ENCODE data around the gene CHP1. TPM values are rescaled to one million over a fixed set of nuclear protein-coding genes. Genes with fewer than 3 reads are reported as not detected.
"Not testable (repeated sequence)": the region's sequence is repeated elsewhere in the genome, so short reads cannot be mapped to it uniquely, and the experiment has no call there.

The CHP1 gene
- total RNA-seq, 2 donors from 2014 or later, result 85.0 to 86.1 TPM

- DNase-seq, result no peak
- H3K36me3 Mint-ChIP-seq (ENCODE audit: low read depth), result peaks cover 21% of the 10 kb centered on the region
- no peak overlapping the region for H3K27ac Mint-ChIP-seq
- peaks cover 19% of the 10 kb centered on the region for H3K4me1 Mint-ChIP-seq
- H3K9me3 Mint-ChIP-seq, result no peaks in the 10 kb centered on the region
- Histone ChIP-seq H3K27me3 (ENCODE audit: control insufficient read depth, insufficient read depth, low read length, poor library complexity, severe bottlenecking) (no peaks in the 10 kb centered on the region), H3K36me3 (ENCODE audit: control insufficient read depth, insufficient read depth, low read length) (peaks cover 22% of the 10 kb centered on the region), H3K4me3 (ENCODE audit: low read length) (no peak overlapping the region), H3K9me3 (ENCODE audit: control insufficient read depth, low read length) (no peaks in the 10 kb centered on the region), H3K27ac (ENCODE audit: low read depth, low read length) (no peak overlapping the region), H3K4me1 (ENCODE audit: control insufficient read depth, insufficient read depth, low read length) (peaks cover 11% of the 10 kb centered on the region), H3K9ac (ENCODE audit: extremely low read depth, low read length, poor library complexity, severe bottlenecking) (no peak overlapping the region)
- H3K27me3 Mint-ChIP-seq (ENCODE audit: insufficient read depth), result no peaks in the 10 kb centered on the region
- H3K4me3 Mint-ChIP-seq, result no peak overlapping the region
- 93 to 95% methylated on average over 4 to 5 of the region's 5 CpGs for WGBS, 2 experiments (ENCODE audit: insufficient coverage in 1 of 2, insufficient read length in 1 of 2)
- TF ChIP-seq, protein P1, sequence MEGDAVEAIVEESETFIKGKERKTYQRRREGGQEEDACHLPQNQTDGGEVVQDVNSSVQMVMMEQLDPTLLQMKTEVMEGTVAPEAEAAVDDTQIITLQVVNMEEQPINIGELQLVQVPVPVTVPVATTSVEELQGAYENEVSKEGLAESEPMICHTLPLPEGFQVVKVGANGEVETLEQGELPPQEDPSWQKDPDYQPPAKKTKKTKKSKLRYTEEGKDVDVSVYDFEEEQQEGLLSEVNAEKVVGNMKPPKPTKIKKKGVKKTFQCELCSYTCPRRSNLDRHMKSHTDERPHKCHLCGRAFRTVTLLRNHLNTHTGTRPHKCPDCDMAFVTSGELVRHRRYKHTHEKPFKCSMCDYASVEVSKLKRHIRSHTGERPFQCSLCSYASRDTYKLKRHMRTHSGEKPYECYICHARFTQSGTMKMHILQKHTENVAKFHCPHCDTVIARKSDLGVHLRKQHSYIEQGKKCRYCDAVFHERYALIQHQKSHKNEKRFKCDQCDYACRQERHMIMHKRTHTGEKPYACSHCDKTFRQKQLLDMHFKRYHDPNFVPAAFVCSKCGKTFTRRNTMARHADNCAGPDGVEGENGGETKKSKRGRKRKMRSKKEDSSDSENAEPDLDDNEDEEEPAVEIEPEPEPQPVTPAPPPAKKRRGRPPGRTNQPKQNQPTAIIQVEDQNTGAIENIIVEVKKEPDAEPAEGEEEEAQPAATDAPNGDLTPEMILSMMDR (conservative IDR thresholded peaks at IDR 0.05), result no peak
These were observed 25.5 kb downstream of the CHP1 start for GRCh38 chr15:41256577-41257038.

DNA sequence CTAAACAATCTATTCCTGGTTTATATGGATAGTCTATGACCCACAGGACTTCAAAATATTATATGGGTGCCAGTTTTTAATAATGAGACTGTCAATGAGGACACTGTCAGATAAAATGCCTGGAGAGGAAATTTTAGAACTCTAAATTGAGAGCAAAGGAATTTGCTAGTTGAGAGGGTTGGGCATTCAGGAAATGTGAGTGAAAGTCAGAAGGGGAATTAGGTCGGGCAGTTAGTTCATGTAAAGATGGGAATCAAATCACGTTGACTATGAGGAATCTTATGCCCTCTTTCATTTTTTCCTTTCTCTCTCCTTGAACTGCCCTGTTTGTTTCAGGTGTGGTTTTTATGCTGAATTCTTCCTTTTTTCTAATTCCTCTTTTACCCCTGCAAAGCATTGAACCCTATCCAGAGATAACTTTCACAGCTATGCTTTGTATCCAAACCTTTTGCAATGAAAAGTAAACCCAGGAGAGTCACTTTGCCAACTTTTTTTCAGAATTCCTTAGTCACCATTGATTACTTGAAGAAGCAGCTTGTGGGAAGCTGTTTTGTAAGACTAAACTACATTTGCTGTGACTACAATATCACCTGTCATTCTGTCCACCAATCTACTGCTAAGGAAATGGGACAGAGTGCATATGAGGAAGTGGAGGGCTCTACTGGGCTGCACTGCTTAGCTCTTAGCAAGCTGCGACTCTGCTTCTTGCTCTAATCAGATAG is 27.8 kb downstream of the CHP1 start:
- 95 to 100% methylated on average over 2 to 3 of the region's 3 CpGs for WGBS, 2 experiments (ENCODE audit: insufficient coverage in 1 of 2, insufficient read length in 1 of 2)
- Histone ChIP-seq H3K27ac (ENCODE audit: low read depth, low read length) (no peak overlapping the region), H3K4me3 (ENCODE audit: low read length) (no peak overlapping the region), H3K4me1 (ENCODE audit: control insufficient read depth, insufficient read depth, low read length) (peaks cover 11% of the 10 kb centered on the region), H3K9ac (ENCODE audit: extremely low read depth, low read length, poor library complexity, severe bottlenecking) (no peak overlapping the region), H3K9me3 (ENCODE audit: control insufficient read depth, low read length) (no peaks in the 10 kb centered on the region), H3K36me3 (ENCODE audit: control insufficient read depth, insufficient read depth, low read length) (peaks cover 27% of the 10 kb centered on the region), H3K27me3 (ENCODE audit: control insufficient read depth, insufficient read depth, low read length, poor library complexity, severe bottlenecking) (no peaks in the 10 kb centered on the region)
- TF ChIP-seq, protein P1 (conservative IDR thresholded peaks at IDR 0.05), result no peak
- peak overlapping the region; percentile 37 for H3K27ac Mint-ChIP-seq
- peaks cover 26% of the 10 kb centered on the region for H3K36me3 Mint-ChIP-seq (ENCODE audit: low read depth)
- no peak overlapping the region for H3K4me3 Mint-ChIP-seq
- H3K27me3 Mint-ChIP-seq (ENCODE audit: insufficient read depth), result no peaks in the 10 kb centered on the region
- peaks cover 25% of the 10 kb centered on the region for H3K4me1 Mint-ChIP-seq
- H3K9me3 Mint-ChIP-seq, result no peaks in the 10 kb centered on the region
- no peak for DNase-seq

DNA sequence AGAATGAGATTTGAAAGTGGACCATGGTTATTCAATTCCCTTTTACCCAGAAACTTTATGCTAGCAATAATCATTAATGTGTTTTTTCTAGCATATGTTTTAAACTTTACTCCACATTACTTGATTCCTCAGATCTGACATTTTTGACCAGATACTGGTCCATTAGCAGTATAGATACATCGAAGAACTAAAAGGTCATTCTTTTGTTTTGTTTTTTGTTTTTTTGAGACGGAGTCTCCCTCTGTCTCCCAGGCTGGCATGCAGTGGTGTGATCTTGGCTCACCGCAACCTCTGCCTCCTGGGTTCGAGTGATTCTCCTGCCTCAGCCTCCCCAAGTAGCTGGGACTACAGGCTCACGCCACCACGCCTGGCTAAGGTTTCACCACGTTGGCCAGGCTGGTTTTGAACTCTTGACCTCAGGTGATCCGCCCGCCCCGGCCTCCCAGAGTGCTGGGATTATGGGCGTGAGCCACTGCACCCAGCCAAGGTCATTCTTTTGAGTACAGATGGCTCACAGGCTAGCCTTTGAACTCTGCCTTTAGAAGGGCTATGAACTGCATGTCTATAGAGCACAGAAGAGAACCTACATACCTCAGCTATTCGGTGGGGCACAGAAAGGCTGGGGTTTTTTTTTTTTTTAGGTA is 28.6 kb downstream of the CHP1 start:
- WGBS, 2 experiments (ENCODE audit: insufficient coverage in 1 of 2, insufficient read length in 1 of 2), result 88% methylated on average over 10 to 12 of the region's 12 CpGs
- Mint-ChIP-seq H3K36me3 (ENCODE audit: low read depth) (peaks cover 22% of the 10 kb centered on the region), H3K9me3 (no peaks in the 10 kb centered on the region)

DNA sequence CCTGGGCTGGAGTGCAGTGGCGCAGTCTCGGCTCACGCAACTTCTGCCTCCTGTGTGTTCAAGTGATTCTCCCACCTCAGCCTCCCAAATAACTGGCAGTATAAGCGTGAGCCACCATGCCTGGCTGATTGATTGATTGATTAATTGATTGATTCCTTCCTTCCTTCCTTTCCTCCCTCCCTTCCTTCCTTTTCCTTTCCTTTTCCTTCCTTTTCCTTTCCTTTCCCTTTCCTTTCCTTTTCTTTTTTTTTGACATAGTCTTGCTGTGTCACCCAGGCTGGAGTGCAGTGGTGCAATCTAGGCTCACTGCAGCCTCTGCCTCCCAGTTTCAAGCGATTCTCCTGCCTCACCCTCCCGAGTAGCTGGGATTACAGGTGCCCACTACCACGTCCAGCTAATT is 29.9 kb downstream of the CHP1 start:
- not testable (repeated sequence) for H3K9me3 ChIP-seq (ENCODE audit: control insufficient read depth, low read length); H3K4me3 ChIP-seq (ENCODE audit: low read length); H3K9ac ChIP-seq (ENCODE audit: extremely low read depth, low read length, poor library complexity, severe bottlenecking); H3K4me3 Mint-ChIP-seq; H3K9me3 Mint-ChIP-seq; H3K27ac ChIP-seq (ENCODE audit: low read depth, low read length); H3K27me3 ChIP-seq (ENCODE audit: control insufficient read depth, insufficient read depth, low read length, poor library complexity, severe bottlenecking); DNase-seq; H3K27me3 Mint-ChIP-seq (ENCODE audit: insufficient read depth)
- 87 to 97% methylated on average over 6 to 7 of the region's 7 CpGs for WGBS, 2 experiments (ENCODE audit: insufficient coverage in 1 of 2, insufficient read length in 1 of 2)
- Histone ChIP-seq H3K36me3 (ENCODE audit: control insufficient read depth, insufficient read depth, low read length) (peaks cover 20% of the 10 kb centered on the region), H3K4me1 (ENCODE audit: control insufficient read depth, insufficient read depth, low read length) (peaks cover 15% of the 10 kb centered on the region)
- Mint-ChIP-seq H3K27ac (peak overlapping the region; percentile 48), H3K4me1 (peaks cover 29% of the 10 kb centered on the region), H3K36me3 (ENCODE audit: low read depth) (peaks cover 25% of the 10 kb centered on the region)

More for the DNA sequence above, 28.6 kb downstream of the CHP1 start:
- peaks cover 22% of the 10 kb centered on the region for H3K36me3 ChIP-seq (ENCODE audit: control insufficient read depth, insufficient read depth, low read length)
- no peak overlapping the region for H3K9ac ChIP-seq (ENCODE audit: extremely low read depth, low read length, poor library complexity, severe bottlenecking)
- Mint-ChIP-seq H3K4me1 (peaks cover 29% of the 10 kb centered on the region), H3K27me3 (ENCODE audit: insufficient read depth) (no peaks in the 10 kb centered on the region), H3K27ac (no peak overlapping the region), H3K4me3 (no peak overlapping the region)
- no peak for DNase-seq
- no peaks in the 10 kb centered on the region for H3K27me3 ChIP-seq (ENCODE audit: control insufficient read depth, insufficient read depth, low read length, poor library complexity, severe bottlenecking)
- no peak overlapping the region for H3K27ac ChIP-seq (ENCODE audit: low read depth, low read length)
- TF ChIP-seq, protein P1 (conservative IDR thresholded peaks at IDR 0.05), result no peak
- H3K4me3 ChIP-seq (ENCODE audit: low read length), result no peak overlapping the region
- H3K4me1 ChIP-seq (ENCODE audit: control insufficient read depth, insufficient read depth, low read length), result peaks cover 13% of the 10 kb centered on the region
- H3K9me3 ChIP-seq (ENCODE audit: control insufficient read depth, low read length), result no peaks in the 10 kb centered on the region

All from endodermal cell (in vitro differentiated cells).